NB4 (cell line): ENCODE data around the gene SLCO2A1.

Experiments used
- DNase-seq: peaks from one replicate; pipeline ENCODE4 v3.0.0; 2010; ENCODE audit warnings: low read depth
- H3K4me3 ChIP-seq: one replicate; pipeline ENCODE4 v1.5.1; 2011; ENCODE audit warnings: mild to moderate bottlenecking, low read depth, low read length, moderate library complexity
- CTCF ChIP-seq: IDR thresholded peaks from one replicate; pipeline ENCODE4 v1.5.1; 2012; ENCODE audit warnings: low read depth, low read length
- MAX ChIP-seq: IDR thresholded peaks from 2 replicates; pipeline ENCODE4 v1.6.1; 2011; ENCODE audit warnings: low read depth, low read length
- MYC ChIP-seq: IDR thresholded peaks from 2 replicates; pipeline ENCODE4 v1.6.1; 2011; ENCODE audit warnings: low read depth, low read length
- POLR2A ChIP-seq: IDR thresholded peaks from 2 replicates; pipeline ENCODE4 v1.6.1; 2011; ENCODE audit warnings: mild to moderate bottlenecking; ENCODE audit not compliant: insufficient read length; ENCODE audit errors: extremely low read depth

The SLCO2A1 gene

GRCh38 chr3:133948131-133948810 lies 81.5 kb downstream of the SLCO2A1 start:
- H3K4me3 ChIP-seq: no peak overlapping the region
- TF ChIP-seq CTCF: no peak
- no peak for TF ChIP-seq MAX
- TF ChIP-seq MYC: no peak
- no peak for TF ChIP-seq POLR2A
- no peak for DNase-seq

- DNase-seq: no peak
- TF ChIP-seq CTCF (no peak), MAX (no peak), MYC (no peak), POLR2A (no peak)
- no peak overlapping the region for H3K4me3 ChIP-seq
Measured at GRCh38 chr3:133945381-133946095, 84.2 kb downstream of the SLCO2A1 start.

- no peak for TF ChIP-seq CTCF
- TF ChIP-seq POLR2A: no peak
- TF ChIP-seq MYC: no peak
- no peak for TF ChIP-seq MAX
- H3K4me3 ChIP-seq: no peak overlapping the region
- DNase-seq: no peak
Measured at GRCh38 chr3:133944641-133945380, 84.9 kb downstream of the SLCO2A1 start.

- peak; percentile 30 for DNase-seq
- no peak overlapping the region for H3K4me3 ChIP-seq
- TF ChIP-seq MYC (no peak), MAX (no peak), CTCF (no peak), POLR2A (no peak)
Measured at GRCh38 chr3:133944181-133944580, 85.5 kb downstream of the SLCO2A1 start.

GRCh38 chr3:133943639-133944141 lies 86.0 kb downstream of the SLCO2A1 start:
- DNase-seq: peak; percentile 92
- no peak for TF ChIP-seq CTCF
- 0 out of 2 replicates have a peak, but pooled peaks have one; percentile 6 for TF ChIP-seq MAX
- no peak overlapping the region for H3K4me3 ChIP-seq
